ENCODE measurements around the gene GRIN1.

DNA sequence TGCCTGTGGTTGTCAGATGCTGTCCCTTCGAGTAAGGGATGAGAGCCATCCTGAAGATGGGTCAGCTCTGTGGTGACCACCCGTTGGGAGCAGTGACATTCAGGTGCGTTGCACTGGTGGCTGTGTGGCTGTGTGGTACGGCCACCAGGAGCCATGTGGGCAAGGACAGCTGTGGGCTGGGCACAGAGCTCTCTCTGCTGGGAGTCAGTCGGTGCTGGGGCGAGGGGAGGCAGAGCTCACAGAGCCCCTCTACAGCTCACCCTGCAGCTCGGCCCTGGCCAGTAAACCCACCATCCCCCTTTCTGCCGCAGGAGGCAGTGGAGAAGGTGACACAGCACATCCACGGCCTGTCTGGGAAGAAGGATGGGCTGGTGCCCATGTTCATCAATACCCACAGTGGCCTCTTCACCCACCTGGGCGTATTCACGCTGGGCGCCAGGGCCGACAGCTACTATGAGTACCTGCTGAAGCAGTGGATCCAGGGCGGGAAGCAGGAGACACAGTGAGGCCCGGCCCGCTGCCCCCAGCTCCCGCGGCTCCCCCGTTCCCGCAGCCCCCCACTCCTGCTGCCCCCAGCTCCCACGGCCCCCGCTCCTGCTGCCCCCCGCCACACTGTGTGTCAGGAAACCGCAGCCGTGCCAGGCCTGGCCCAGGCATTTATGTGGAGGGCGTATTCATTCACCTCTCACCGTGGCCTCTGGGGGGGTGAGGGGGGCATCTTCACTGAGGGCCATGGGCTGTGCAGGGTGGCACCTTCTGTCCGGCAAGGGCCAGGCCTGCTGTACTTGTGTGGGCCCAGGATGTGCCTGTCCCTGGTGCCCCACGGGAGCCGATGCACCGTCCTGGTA is 32.9 kb upstream of the GRIN1 start:
- TF ChIP-seq, protein P1, sequence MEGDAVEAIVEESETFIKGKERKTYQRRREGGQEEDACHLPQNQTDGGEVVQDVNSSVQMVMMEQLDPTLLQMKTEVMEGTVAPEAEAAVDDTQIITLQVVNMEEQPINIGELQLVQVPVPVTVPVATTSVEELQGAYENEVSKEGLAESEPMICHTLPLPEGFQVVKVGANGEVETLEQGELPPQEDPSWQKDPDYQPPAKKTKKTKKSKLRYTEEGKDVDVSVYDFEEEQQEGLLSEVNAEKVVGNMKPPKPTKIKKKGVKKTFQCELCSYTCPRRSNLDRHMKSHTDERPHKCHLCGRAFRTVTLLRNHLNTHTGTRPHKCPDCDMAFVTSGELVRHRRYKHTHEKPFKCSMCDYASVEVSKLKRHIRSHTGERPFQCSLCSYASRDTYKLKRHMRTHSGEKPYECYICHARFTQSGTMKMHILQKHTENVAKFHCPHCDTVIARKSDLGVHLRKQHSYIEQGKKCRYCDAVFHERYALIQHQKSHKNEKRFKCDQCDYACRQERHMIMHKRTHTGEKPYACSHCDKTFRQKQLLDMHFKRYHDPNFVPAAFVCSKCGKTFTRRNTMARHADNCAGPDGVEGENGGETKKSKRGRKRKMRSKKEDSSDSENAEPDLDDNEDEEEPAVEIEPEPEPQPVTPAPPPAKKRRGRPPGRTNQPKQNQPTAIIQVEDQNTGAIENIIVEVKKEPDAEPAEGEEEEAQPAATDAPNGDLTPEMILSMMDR (conservative IDR thresholded peaks at IDR 0.05; ENCODE audit: low read length), result no peak
- no peak for TF ChIP-seq EZH2phosphoT487 (IDR thresholded peaks at IDR 0.05; ENCODE audit: borderline replicate concordance)
